ENCODE measurements around the gene PHF10.

PHF10 gene

DNA sequence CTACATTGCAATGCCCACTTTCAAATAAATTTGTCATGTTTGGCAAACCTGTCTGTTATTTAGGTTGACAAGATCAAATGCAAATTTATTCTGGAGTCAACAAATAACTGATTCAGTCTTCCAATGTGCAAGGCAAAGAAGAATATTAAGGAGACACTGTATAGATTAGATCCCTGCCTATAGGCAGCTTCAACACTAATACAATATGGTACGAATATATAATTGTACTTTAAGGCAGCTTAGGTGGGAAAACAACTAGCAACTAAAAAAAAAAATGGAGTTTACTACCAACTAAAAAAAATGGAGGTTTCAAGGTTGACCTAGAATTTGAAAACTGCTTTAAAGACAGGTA lies 1.7 kb upstream of the PHF10 start:
- H3K36me3 ChIP-seq, result no peaks in the 10 kb centered on the region
- H3K27ac ChIP-seq, result no peak overlapping the region
- peaks cover 49% of the 10 kb centered on the region for H3K27me3 ChIP-seq
- H3K4me3 ChIP-seq (ENCODE audit: low read depth in 1 of 2, low read length in 1 of 2), result no peak overlapping the region
- TF ChIP-seq, protein P1, sequence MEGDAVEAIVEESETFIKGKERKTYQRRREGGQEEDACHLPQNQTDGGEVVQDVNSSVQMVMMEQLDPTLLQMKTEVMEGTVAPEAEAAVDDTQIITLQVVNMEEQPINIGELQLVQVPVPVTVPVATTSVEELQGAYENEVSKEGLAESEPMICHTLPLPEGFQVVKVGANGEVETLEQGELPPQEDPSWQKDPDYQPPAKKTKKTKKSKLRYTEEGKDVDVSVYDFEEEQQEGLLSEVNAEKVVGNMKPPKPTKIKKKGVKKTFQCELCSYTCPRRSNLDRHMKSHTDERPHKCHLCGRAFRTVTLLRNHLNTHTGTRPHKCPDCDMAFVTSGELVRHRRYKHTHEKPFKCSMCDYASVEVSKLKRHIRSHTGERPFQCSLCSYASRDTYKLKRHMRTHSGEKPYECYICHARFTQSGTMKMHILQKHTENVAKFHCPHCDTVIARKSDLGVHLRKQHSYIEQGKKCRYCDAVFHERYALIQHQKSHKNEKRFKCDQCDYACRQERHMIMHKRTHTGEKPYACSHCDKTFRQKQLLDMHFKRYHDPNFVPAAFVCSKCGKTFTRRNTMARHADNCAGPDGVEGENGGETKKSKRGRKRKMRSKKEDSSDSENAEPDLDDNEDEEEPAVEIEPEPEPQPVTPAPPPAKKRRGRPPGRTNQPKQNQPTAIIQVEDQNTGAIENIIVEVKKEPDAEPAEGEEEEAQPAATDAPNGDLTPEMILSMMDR (IDR thresholded peaks at IDR 0.05), result no peak
- peaks cover 15 to 17% of the 10 kb centered on the region in 2 experiments for H3K4me1 ChIP-seq (ENCODE audit: control insufficient read depth in 1 of 2, insufficient read depth in 1 of 2, low read depth in 1 of 2, low read length in 1 of 2)
- no peaks in the 10 kb centered on the region for H3K9me3 ChIP-seq

DNA sequence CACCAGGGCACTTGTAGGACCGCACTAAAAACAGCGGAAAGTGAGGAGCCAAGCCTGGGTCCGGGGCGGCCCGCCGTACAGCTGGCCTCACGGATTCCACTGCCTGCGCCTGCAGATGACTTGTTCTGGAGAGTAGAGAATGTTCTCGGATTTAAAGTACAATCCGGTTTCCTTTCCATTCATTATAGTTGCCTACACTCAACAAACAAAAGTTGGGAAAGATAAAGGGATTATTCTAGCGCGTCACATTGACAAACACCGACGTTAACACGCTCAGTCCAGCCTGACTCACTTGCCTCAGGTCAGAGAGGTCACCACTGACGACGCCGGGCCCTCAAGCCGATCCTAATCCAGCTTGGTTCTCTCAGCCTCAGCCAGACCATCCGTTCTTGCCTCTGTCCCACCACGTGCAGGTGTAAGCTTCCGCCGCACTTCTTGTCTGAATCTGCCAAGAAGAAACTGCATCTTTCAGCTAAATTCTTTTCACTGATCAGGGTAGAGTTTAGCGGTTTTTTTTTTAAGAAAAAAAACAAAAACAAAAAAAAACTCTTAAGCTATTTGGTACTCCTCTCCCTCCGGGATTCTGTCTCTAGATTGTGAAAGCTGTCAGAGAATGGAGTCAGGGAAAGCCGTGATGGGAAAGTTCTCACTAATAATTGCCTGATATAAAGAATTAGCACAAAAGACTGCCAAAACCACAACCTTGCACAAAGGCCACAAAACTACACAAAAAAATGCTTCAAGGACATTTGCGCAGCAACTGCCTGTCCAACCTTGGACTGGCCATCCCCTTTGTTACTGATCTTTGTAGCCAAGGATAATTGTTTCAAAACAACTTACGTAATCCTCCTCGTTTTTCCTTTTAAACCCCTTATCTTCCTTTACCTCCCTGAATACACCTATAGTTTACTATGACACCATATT lies 1.1 kb upstream of the PHF10 start:
- H3K27ac ChIP-seq, result no peak overlapping the region
- no peaks in the 10 kb centered on the region for H3K9me3 ChIP-seq

GRCh38 chr6:169723991-169724493 lies 258 bp downstream of the PHF10 start:
- Histone ChIP-seq H3K4me3 (ENCODE audit: low read depth in 1 of 2, low read length in 1 of 2) (peak overlapping the region in 1 of 2 experiments; percentile 14), H3K9me3 (no peaks in the 10 kb centered on the region), H3K27me3 (peaks cover 49% of the 10 kb centered on the region), H3K36me3 (no peaks in the 10 kb centered on the region), H3K27ac (no peak overlapping the region), H3K4me1 (ENCODE audit: control insufficient read depth in 1 of 2, insufficient read depth in 1 of 2, low read depth in 1 of 2, low read length in 1 of 2) (peaks cover 15 to 17% of the 10 kb centered on the region in 2 experiments)
- TF ChIP-seq, protein P1 (IDR thresholded peaks at IDR 0.05), result no peak

More for the DNA sequence above, 1.1 kb upstream of the PHF10 start:
- Histone ChIP-seq H3K4me3 (ENCODE audit: low read depth in 1 of 2, low read length in 1 of 2) (peak overlapping the region; percentile 39 to 60), H3K4me1 (ENCODE audit: control insufficient read depth in 1 of 2, insufficient read depth in 1 of 2, low read depth in 1 of 2, low read length in 1 of 2) (peaks cover 15 to 17% of the 10 kb centered on the region in 2 experiments), H3K27me3 (peaks cover 49% of the 10 kb centered on the region), H3K36me3 (no peaks in the 10 kb centered on the region)
- TF ChIP-seq, protein P1 (IDR thresholded peaks at IDR 0.05), result no peak

DNA sequence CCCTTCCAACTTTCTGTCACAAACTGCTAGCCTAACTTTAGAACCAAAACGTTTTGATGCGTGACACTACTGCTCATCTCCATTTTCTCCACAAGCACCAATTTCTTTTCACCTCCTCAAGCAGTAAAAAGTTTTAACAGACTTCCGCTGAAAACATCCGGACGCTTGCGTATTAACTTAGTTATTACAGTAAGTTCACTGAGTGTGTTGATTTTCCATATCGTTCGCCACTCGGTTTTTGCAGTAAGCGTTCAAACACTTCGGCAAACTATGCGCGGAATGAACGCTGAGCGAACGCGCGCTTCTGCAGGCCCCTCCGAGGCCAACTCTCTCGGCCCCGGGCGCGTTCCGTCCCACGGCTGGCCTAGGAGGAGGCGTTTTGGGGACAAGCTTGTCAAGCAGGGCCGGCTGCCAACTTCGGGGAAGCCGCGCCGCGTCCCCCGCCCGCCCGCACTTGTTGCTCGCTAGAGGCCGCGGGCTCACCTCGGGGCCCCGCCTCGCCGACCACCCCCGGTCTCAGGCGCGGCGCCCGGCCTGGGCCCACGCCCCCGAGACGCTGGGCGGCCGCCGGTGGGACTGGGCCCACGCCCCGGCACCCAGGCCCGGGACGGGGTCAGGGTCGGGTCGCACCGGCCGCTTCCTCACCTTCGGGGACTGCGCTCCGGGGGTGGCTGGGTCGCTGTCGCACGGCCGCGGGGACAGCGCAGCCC lies 945 bp downstream of the PHF10 start:
- TF ChIP-seq, protein P1 (IDR thresholded peaks at IDR 0.05), result no peak
- H3K36me3 ChIP-seq, result no peaks in the 10 kb centered on the region
- H3K4me3 ChIP-seq (ENCODE audit: low read depth in 1 of 2, low read length in 1 of 2), result peak overlapping the region; percentile 53 to 61

DNA sequence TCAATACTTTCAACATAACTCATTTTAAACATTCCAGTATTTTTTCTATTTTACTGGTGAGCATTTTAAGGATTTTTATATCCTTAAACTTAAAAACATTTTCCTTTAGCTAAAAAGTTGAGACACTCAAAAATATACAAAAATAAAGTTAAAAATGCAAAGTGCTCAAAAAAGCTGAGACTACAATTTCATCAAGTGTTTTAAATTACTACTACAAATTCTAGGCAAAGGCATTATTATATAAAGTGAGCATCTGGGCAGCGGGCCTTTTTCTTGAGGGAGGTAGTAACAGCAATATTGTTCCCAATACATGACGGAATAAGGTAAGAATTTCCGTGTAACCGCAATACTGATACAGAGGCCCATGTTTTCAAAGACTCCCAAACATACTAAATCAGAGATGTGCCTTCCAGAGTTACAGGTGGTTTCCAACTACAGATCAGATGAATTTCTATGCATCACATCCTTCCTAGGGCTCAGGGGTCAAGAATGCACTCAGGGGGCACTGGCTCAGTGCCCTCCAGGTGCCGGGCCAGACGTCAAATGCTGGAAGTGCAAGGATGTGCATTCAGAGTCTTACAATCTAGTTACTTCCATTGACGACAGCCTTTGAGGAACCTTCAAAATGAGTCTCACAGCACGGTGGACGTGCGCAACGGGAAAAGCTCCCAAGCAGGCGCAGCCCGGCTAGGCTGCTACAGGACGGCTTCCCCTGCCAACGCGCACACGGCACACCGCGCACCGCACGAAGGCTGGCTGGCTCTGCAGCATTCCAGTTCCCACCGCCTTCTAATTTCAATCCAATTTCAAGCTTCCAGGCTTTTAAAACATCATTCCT lies 1.7 kb downstream of the PHF10 start:
- TF ChIP-seq, protein P1 (IDR thresholded peaks at IDR 0.05), result no peak
- H3K4me3 ChIP-seq (ENCODE audit: low read depth in 1 of 2, low read length in 1 of 2), result peak overlapping the region; percentile 53 to 61
- H3K27ac ChIP-seq, result no peak overlapping the region
- H3K27me3 ChIP-seq, result peaks cover 49% of the 10 kb centered on the region
- no peaks in the 10 kb centered on the region for H3K36me3 ChIP-seq
- peaks cover 15 to 17% of the 10 kb centered on the region in 2 experiments for H3K4me1 ChIP-seq (ENCODE audit: control insufficient read depth in 1 of 2, insufficient read depth in 1 of 2, low read depth in 1 of 2, low read length in 1 of 2)
- H3K9me3 ChIP-seq, result no peaks in the 10 kb centered on the region

More for the DNA sequence above, 945 bp downstream of the PHF10 start:
- H3K27me3 ChIP-seq, result peaks cover 49% of the 10 kb centered on the region
- H3K9me3 ChIP-seq, result no peaks in the 10 kb centered on the region
- peaks cover 15 to 17% of the 10 kb centered on the region in 2 experiments for H3K4me1 ChIP-seq (ENCODE audit: control insufficient read depth in 1 of 2, insufficient read depth in 1 of 2, low read depth in 1 of 2, low read length in 1 of 2)
- no peak overlapping the region for H3K27ac ChIP-seq

Data from neutrophil (primary cell).